HepG2 (cell line): ENCODE results near the gene TXNDC12. TPM values are rescaled to one million over a fixed set of nuclear protein-coding genes. Genes with fewer than 3 reads are reported as not detected.

Experiments
- ADNP ChIP-seq: sonication (generic); formaldehyde crosslinking; IDR thresholded peaks from 2 replicates; pipeline ENCODE4 v1.4.0; 2020; ENCODE audit warnings: missing genetic modification reagents
- EP300 ChIP-seq, 3 experiments: sonication (generic) in 1 of 3; formaldehyde crosslinking in 1 of 3; IDR thresholded peaks; 2 replicates each; pipeline versions ENCODE4 v1.5.1 to v1.6.1; 2011 to 2020; ENCODE audit warnings: low read depth in 2 of 3, low read length in 2 of 3, borderline replicate concordance in 1 of 3, improper control_type of control experiment in 1 of 3, mild to moderate bottlenecking in 1 of 3, missing genetic modification reagents in 1 of 3, moderate library complexity in 1 of 3
- HMG20A ChIP-seq: IDR thresholded peaks from 2 replicates; pipeline ENCODE4 v1.6.1; 2016; ENCODE audit warnings: borderline replicate concordance
- TCF12 ChIP-seq, 2 experiments: fragments of 450-650 bp in 1 of 2; sonication (generic) in 1 of 2; formaldehyde crosslinking in 1 of 2; IDR thresholded peaks; 2 replicates each; pipeline versions ENCODE4 v1.6.1 to v1.8.0; 2017 to 2022; ENCODE audit warnings: antibody characterized with exemption in 1 of 2, mild to moderate bottlenecking in 1 of 2, missing genetic modification reagents in 1 of 2, moderate library complexity in 1 of 2
- ZC3H4 ChIP-seq: sonication (generic); formaldehyde crosslinking; IDR thresholded peaks from 2 replicates; pipeline ENCODE4 v1.4.0; 2020; ENCODE audit warnings: missing genetic modification reagents, borderline replicate concordance
- ZNF441 ChIP-seq: sonication (generic); formaldehyde crosslinking; IDR thresholded peaks from 2 replicates; pipeline ENCODE4 v1.7.0; 2021; ENCODE audit warnings: missing genetic modification reagents, borderline replicate concordance
- ZNF460 ChIP-seq: sonication (generic); formaldehyde crosslinking; IDR thresholded peaks from 2 replicates; pipeline ENCODE4 v1.5.1; 2020; ENCODE audit warnings: missing genetic modification reagents, mild to moderate bottlenecking, borderline replicate concordance
- polyA plus RNA-seq, 8 experiments: library from polyadenylated mRNA; depleted of rRNA in 3 of 8; stranded (reverse) in 7 of 8; unstranded in 1 of 8; fragments of >200 nt; fragmentation: Illumina TruSeq in 4 of 8; extraction: Trizol in 4 of 8; gene quantifications; 2 replicates each; pipeline versions ENCODE4 v1.2.1 to v1.2.3, GENCODE V29; 2011 to 2016; ENCODE audit warnings: low read depth in 4 of 8, missing spikeins in 1 of 8, mixed read lengths in 1 of 8; ENCODE audit not compliant: insufficient read depth in 1 of 8
- total RNA-seq, 5 experiments: library from RNA; depleted of rRNA; stranded (reverse); fragments of >200 nt; fragmentation: Illumina TruSeq; extraction: Trizol; gene quantifications; 2 replicates each; pipeline ENCODE4 v1.2.3, GENCODE V29; 2016; ENCODE audit warnings: low read depth in 1 of 5
- TF ChIP-seq, protein P1 (sequence below): sonication (generic); formaldehyde crosslinking; IDR thresholded peaks from 2 replicates; pipeline ENCODE4 v1.4.0; 2020; ENCODE audit warnings: missing genetic modification reagents
- TF ChIP-seq, protein P2 (sequence below): sonication (generic); formaldehyde crosslinking; conservative IDR thresholded peaks from 2 replicates; pipeline ENCODE4 v1.4.0; 2020; ENCODE audit warnings: mild to moderate bottlenecking, missing genetic modification reagents, moderate library complexity
- TF ChIP-seq, protein P3 (sequence below): sonication (generic); formaldehyde crosslinking; IDR thresholded peaks from 2 replicates; pipeline ENCODE4 v1.5.0; 2020; ENCODE audit warnings: mild to moderate bottlenecking, missing genetic modification reagents, borderline replicate concordance
- TF ChIP-seq, protein P4 (sequence below): sonication (generic); formaldehyde crosslinking; IDR thresholded peaks from 2 replicates; pipeline ENCODE4 v1.5.1; 2020; ENCODE audit warnings: mild to moderate bottlenecking, missing genetic modification reagents, moderate library complexity

TXNDC12 gene
- total and polyA plus RNA-seq, 2 of the 13 experiments (the other 11 are each of a cell fraction or from before 2014, with no cell fraction given) = 65.6 to 67.2 TPM

DNA sequence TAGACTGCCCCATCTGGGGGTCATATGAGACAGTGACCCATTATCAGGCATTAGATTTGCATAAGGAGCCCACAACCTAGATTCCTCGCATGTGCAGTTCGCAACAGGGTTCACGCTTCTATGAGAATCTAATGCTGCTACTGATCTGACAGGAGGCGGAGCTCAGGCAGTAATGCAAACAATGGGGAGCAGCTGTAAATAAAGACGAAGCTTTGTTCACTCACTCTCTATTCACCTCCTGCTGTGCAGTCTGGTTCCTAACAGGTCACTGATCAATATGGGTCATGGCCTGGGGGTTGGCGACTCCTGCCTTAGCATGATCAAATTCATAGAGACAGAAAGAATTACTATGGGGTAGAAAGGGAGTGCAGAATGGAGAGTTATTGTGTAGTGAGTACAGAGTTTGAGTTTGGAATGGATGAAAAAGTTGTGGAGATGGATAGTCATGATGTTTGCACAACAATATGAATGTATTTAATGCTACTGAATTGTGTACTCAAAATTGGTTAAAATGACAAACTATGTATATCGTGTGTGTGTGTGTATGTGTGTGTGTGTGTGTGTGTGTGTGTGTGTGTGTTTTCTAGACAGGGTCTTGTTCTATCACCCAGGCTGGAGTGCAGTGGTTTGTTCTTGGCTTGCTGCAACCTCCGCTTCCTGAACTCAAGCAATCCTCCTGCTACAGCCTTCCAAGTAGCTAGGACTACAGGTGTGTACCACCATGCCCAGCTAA lies 43.3 kb upstream of the TXNDC12 start (continued):
- TF ChIP-seq, protein P1, sequence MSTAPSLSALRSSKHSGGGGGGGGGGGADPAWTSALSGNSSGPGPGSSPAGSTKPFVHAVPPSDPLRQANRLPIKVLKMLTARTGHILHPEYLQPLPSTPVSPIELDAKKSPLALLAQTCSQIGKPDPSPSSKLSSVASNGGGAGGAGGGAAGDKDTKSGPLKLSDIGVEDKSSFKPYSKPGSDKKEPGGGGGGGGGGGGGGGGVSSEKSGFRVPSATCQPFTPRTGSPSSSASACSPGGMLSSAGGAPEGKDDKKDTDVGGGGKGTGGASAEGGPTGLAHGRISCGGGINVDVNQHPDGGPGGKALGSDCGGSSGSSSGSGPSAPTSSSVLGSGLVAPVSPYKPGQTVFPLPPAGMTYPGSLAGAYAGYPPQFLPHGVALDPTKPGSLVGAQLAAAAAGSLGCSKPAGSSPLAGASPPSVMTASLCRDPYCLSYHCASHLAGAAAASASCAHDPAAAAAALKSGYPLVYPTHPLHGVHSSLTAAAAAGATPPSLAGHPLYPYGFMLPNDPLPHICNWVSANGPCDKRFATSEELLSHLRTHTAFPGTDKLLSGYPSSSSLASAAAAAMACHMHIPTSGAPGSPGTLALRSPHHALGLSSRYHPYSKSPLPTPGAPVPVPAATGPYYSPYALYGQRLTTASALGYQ (CRISPR knock-in tag) = peak; percentile 92
- TF ChIP-seq TCF12 (IDR thresholded peaks at IDR 0.05) = no peak
- TF ChIP-seq TCF12 (CRISPR knock-in tag; IDR thresholded peaks at IDR 0.05) = 0 out of 2 replicates have a peak, but pooled peaks have one; percentile 44
- TF ChIP-seq ZNF441 (CRISPR knock-in tag) = no peak
- TF ChIP-seq ADNP (CRISPR knock-in tag) = no peak
- TF ChIP-seq ZNF460 (CRISPR knock-in tag) = no peak
- no peak for TF ChIP-seq ZC3H4
- TF ChIP-seq, protein P2, sequence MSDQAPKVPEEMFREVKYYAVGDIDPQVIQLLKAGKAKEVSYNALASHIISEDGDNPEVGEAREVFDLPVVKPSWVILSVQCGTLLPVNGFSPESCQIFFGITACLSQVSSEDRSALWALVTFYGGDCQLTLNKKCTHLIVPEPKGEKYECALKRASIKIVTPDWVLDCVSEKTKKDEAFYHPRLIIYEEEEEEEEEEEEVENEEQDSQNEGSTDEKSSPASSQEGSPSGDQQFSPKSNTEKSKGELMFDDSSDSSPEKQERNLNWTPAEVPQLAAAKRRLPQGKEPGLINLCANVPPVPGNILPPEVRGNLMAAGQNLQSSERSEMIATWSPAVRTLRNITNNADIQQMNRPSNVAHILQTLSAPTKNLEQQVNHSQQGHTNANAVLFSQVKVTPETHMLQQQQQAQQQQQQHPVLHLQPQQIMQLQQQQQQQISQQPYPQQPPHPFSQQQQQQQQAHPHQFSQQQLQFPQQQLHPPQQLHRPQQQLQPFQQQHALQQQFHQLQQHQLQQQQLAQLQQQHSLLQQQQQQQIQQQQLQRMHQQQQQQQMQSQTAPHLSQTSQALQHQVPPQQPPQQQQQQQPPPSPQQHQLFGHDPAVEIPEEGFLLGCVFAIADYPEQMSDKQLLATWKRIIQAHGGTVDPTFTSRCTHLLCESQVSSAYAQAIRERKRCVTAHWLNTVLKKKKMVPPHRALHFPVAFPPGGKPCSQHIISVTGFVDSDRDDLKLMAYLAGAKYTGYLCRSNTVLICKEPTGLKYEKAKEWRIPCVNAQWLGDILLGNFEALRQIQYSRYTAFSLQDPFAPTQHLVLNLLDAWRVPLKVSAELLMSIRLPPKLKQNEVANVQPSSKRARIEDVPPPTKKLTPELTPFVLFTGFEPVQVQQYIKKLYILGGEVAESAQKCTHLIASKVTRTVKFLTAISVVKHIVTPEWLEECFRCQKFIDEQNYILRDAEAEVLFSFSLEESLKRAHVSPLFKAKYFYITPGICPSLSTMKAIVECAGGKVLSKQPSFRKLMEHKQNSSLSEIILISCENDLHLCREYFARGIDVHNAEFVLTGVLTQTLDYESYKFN (CRISPR knock-in tag) = peak; percentile 87
- TF ChIP-seq, protein P3, sequence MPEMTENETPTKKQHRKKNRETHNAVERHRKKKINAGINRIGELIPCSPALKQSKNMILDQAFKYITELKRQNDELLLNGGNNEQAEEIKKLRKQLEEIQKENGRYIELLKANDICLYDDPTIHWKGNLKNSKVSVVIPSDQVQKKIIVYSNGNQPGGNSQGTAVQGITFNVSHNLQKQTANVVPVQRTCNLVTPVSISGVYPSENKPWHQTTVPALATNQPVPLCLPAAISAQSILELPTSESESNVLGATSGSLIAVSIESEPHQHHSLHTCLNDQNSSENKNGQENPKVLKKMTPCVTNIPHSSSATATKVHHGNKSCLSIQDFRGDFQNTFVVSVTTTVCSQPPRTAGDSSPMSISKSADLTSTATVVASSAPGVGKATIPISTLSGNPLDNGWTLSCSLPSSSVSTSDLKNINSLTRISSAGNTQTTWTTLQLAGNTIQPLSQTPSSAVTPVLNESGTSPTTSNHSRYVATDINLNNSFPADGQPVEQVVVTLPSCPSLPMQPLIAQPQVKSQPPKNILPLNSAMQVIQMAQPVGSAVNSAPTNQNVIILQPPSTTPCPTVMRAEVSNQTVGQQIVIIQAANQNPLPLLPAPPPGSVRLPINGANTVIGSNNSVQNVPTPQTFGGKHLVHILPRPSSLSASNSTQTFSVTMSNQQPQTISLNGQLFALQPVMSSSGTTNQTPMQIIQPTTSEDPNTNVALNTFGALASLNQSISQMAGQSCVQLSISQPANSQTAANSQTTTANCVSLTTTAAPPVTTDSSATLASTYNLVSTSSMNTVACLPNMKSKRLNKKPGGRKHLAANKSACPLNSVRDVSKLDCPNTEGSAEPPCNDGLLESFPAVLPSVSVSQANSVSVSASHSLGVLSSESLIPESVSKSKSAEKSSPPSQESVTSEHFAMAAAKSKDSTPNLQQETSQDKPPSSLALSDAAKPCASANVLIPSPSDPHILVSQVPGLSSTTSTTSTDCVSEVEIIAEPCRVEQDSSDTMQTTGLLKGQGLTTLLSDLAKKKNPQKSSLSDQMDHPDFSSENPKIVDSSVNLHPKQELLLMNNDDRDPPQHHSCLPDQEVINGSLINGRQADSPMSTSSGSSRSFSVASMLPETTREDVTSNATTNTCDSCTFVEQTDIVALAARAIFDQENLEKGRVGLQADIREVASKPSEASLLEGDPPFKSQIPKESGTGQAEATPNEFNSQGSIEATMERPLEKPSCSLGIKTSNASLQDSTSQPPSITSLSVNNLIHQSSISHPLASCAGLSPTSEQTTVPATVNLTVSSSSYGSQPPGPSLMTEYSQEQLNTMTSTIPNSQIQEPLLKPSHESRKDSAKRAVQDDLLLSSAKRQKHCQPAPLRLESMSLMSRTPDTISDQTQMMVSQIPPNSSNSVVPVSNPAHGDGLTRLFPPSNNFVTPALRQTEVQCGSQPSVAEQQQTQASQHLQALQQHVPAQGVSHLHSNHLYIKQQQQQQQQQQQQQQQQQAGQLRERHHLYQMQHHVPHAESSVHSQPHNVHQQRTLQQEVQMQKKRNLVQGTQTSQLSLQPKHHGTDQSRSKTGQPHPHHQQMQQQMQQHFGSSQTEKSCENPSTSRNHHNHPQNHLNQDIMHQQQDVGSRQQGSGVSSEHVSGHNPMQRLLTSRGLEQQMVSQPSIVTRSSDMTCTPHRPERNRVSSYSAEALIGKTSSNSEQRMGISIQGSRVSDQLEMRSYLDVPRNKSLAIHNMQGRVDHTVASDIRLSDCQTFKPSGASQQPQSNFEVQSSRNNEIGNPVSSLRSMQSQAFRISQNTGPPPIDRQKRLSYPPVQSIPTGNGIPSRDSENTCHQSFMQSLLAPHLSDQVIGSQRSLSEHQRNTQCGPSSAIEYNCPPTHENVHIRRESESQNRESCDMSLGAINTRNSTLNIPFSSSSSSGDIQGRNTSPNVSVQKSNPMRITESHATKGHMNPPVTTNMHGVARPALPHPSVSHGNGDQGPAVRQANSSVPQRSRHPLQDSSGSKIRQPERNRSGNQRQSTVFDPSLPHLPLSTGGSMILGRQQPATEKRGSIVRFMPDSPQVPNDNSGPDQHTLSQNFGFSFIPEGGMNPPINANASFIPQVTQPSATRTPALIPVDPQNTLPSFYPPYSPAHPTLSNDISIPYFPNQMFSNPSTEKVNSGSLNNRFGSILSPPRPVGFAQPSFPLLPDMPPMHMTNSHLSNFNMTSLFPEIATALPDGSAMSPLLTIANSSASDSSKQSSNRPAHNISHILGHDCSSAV (CRISPR knock-in tag) = no peak
- TF ChIP-seq HMG20A = peak; percentile 82; the same call in 1 of the 2 replicates
- peak in 1 of 2 experiments; percentile 73; a peak in 2 of 4 replicates for TF ChIP-seq EP300 (IDR thresholded peaks at IDR 0.05; ENCODE audit: low read depth in 2 of 2, low read length in 2 of 2)
- TF ChIP-seq EP300 (CRISPR knock-in tag; IDR thresholded peaks at IDR 0.05; ENCODE audit: borderline replicate concordance) = peak; percentile 64; the same call in 1 of the 2 replicates
- TF ChIP-seq, protein P4, sequence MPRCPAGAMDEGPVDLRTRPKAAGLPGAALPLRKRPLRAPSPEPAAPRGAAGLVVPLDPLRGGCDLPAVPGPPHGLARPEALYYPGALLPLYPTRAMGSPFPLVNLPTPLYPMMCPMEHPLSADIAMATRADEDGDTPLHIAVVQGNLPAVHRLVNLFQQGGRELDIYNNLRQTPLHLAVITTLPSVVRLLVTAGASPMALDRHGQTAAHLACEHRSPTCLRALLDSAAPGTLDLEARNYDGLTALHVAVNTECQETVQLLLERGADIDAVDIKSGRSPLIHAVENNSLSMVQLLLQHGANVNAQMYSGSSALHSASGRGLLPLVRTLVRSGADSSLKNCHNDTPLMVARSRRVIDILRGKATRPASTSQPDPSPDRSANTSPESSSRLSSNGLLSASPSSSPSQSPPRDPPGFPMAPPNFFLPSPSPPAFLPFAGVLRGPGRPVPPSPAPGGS (CRISPR knock-in tag) = no peak
